ENCODE data around the gene TOP1.

GRCh38 chr20:41048461-41049301 lies 20.1 kb downstream of the TOP1 start:
- TF ChIP-seq TSHZ1 (tag by site-specific recombination; IDR thresholded peaks at IDR 0.05; ENCODE audit: borderline replicate concordance) (peak; percentile 96; the same call in 1 of the 2 replicates), ZNF239 (tag by site-specific recombination; IDR thresholded peaks at IDR 0.05) (no peak), IKZF3 (tag by site-specific recombination; IDR thresholded peaks at IDR 0.05) (peak; percentile 86), ZNF248 (tag by site-specific recombination; IDR thresholded peaks at IDR 0.05) (no peak), ZNF624 (tag by site-specific recombination; IDR thresholded peaks at IDR 0.05) (no peak), ZNF433 (tag by site-specific recombination; IDR thresholded peaks at IDR 0.05; ENCODE audit: low read depth) (no peak), CTCF (tag by site-specific recombination; IDR thresholded peaks at IDR 0.05) (no peak), ZNF561 (tag by site-specific recombination; IDR thresholded peaks at IDR 0.05; ENCODE audit: borderline replicate concordance) (no peak), PATZ1 (tag by site-specific recombination; IDR thresholded peaks at IDR 0.05) (no peak), ZNF362 (tag by site-specific recombination; IDR thresholded peaks at IDR 0.05) (no peak)

All from HEK293 (cell line).